ENCODE data around the gene AMZ1.

Gene AMZ1

DNA sequence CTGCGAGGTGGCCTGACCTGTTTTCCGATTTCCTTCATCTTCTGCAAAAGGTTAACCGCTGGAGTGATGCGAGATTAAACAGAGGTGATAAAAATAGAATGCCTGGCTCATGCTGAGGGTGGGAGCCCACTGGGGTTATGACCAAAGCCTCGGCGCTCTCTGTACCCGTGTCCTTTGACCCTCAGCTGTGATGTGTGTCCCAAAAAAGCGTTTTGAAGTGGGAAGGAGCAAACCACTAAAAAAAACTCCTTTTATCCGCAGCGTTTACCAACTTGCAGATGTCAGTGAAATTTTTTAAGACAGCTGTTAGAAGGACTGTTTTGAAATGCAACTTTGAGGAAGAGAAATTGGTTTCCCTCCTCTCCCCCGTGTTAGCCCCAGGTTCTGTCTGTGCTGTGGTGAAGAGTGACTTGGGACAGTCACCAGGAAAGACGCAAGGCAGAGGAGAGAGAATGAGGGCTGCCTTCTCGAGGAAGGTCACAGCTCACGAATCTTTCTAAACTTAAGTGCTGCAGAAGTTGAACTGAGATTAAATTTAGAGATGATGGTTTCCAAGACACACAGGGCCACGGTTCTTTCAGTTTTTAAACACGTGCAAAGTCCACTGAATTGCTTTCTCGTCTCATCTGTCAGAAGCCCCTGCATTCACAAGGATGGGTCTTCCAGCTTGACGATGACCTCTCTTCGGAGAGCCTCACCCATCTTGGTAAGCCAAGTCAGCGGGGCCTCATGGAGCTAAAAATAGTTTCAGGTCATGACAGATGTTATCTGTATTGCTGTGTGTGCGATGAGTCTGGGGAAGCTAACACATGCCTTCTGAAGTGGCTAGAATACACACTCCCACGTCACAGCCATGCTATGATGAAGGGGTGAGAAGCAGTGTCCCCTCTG lies 27.6 kb downstream of the AMZ1 start:
- DNase-seq (ENCODE audit: low read depth) = no peak
- TF ChIP-seq, protein P1, sequence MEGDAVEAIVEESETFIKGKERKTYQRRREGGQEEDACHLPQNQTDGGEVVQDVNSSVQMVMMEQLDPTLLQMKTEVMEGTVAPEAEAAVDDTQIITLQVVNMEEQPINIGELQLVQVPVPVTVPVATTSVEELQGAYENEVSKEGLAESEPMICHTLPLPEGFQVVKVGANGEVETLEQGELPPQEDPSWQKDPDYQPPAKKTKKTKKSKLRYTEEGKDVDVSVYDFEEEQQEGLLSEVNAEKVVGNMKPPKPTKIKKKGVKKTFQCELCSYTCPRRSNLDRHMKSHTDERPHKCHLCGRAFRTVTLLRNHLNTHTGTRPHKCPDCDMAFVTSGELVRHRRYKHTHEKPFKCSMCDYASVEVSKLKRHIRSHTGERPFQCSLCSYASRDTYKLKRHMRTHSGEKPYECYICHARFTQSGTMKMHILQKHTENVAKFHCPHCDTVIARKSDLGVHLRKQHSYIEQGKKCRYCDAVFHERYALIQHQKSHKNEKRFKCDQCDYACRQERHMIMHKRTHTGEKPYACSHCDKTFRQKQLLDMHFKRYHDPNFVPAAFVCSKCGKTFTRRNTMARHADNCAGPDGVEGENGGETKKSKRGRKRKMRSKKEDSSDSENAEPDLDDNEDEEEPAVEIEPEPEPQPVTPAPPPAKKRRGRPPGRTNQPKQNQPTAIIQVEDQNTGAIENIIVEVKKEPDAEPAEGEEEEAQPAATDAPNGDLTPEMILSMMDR (conservative IDR thresholded peaks at IDR 0.05; ENCODE audit: low read length) = no peak
- no peak overlapping the region for H3K4me3 ChIP-seq (ENCODE audit: low read length)

DNA sequence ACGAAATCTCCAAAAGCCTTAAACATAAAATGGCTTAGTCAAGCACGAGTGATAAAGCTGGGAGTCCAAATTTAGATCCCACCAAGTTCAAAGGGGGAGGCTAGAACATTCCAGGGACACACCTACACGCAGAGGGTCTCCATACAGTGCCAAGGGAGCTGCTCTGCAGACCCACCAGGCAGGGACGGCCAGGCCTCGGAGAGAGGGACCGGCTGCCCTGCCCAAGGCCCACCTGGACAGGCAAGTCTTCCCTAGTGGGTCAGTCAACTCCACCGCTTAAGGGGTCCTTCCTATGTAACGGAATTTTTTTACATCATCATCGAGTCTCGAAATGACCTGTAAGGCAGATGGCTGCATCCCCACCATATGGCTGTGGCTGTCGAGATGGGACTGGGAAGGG lies 28.5 kb downstream of the AMZ1 start:
- TF ChIP-seq, protein P1 (conservative IDR thresholded peaks at IDR 0.05; ENCODE audit: low read length) = no peak
- H3K4me3 ChIP-seq (ENCODE audit: low read length) = no peak overlapping the region
- no peak for DNase-seq (ENCODE audit: low read depth)

DNA sequence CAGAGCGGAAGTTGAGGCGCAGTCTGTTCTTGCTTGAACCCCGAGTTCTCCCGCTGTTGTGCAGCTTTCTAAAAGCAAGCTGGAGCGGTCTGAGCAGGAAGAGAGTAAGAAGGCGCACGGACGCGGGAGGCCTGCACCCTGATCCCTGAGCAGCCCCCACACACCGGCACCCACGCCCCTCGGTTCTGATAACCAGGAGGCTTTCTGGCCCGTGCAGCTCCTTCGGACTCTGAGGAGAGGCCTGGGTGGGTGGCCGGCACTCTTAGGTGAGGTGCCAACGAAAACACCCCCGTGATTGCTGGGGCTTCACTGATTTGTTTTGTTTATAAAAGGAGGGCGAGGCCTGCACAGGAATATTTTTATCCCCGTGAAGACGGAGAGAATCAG lies 28.9 kb downstream of the AMZ1 start:
- TF ChIP-seq, protein P1 (conservative IDR thresholded peaks at IDR 0.05; ENCODE audit: low read length) = no peak
- DNase-seq (ENCODE audit: low read depth) = no peak
- H3K4me3 ChIP-seq (ENCODE audit: low read length) = no peak overlapping the region

DNA sequence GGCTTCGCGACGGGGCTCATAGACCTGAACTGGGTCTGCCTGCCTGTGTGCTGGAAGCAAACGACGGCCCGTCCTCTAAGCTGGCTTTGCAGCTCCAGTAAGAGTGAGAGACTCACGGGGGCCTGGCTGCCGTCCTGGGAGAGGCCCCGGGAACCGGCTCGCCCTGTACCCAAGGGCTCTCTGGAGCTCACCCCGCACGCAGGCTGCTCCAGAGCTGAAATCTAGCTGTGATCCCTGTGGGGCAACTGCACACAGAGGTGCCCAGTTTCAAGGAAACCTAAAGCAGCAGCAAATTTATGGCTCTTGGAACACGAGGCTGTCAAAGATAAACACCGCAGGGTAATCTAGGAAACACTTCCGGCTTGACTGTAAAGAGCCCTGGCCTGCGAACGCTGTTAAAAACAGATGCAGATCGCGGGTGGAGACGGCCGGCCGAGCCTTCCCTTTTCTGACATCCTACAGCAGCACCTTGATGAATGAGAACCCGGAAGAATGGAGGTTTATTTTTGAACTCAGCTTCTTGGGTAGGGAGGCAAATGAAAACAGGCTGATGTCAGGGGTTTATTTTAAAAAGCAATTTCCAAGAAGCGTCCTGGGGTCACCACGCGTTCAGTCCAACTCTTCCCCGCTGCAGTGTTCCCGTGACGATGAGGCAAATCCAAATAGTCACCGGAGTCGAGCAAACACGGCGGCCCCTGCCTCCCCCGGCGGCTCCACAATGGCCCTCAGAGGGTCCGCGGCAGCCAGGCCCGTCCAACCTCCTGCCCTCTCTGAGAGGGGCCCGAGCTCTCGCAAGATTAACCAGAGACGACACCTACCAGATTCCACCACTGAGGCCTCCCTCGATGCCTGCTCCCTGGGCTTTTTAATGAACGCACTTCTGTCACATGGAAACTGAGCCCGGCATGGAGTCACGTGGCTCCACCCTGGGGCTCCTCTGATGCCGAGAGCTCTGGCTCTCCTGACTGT lies 29.6 kb downstream of the AMZ1 start:
- no peak overlapping the region for H3K4me3 ChIP-seq (ENCODE audit: low read length)
- no peak for DNase-seq (ENCODE audit: low read depth)
- TF ChIP-seq, protein P1 (conservative IDR thresholded peaks at IDR 0.05; ENCODE audit: low read length) = no peak

DNA sequence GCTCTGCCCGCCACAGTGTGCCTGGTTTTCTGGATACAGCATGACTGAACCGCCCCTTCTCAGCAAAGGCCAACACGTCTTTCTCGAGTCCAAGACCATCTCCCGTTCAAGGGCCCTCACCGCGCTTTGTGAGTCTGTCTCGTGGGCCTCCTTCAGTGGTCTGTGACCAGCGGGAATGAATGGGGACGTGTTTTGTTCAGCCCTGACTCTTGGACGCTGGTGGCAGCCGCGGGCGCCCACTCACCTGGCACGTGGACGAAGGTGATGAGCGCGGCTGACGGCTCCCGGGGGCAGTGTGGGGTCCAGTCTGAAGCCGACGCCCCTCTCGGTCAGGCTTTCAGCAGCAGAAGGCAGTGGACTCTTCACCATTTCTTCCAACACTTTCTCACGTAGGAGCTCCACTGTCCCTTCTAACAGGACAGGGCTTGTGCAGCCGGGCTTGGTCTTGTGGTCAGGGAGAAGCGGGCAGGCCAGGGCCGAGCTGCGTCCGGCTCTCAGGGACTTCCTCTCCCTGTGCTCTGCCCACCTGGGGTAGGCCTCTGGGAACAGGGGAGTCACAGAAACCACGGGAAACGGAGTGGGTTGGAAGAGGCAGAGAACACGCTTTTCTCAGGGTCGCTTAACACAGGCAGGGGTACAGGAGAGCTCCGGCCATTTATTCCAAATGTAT lies 30.4 kb downstream of the AMZ1 start:
- no peak overlapping the region for H3K4me3 ChIP-seq (ENCODE audit: low read length)
- TF ChIP-seq, protein P1 (conservative IDR thresholded peaks at IDR 0.05; ENCODE audit: low read length) = no peak
- no peak for DNase-seq (ENCODE audit: low read depth)

DNA sequence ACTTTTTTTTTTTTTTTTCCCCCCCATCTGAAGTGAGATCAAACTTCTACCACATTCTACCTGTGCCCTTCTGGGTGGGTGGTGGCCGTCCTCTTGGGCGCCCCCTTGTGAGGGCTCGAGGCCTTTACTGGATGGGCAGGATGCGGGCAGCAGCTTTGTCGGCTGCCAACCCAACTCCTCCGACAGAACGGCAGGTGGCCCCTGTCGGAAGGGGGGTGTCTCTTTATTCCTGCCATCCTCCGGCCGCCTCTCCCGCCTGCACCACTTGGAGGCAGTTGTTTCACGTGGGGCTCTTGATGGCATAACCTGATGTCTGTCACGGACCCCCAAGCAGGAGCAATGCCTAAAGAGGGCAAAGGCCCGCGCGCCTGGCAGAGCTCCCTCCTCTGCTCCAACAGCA lies 31.0 kb downstream of the AMZ1 start:
- H3K4me3 ChIP-seq (ENCODE audit: low read length) = no peak overlapping the region
- no peak for DNase-seq (ENCODE audit: low read depth)
- TF ChIP-seq, protein P1 (conservative IDR thresholded peaks at IDR 0.05; ENCODE audit: low read length) = peak; percentile 37

All from AG10803 (cell line).